Activated CD4-positive, alpha-beta memory T cell treated with anti-CD3 and anti-CD28 coated beads, Interleukin-2, amount 10 ng/mL, durations not matched to agents 7 days and 5 days (primary cell): ENCODE data around the gene POC1B. TPM values are rescaled to one million over a fixed set of nuclear protein-coding genes. Genes with fewer than 3 reads are reported as not detected.

Experiments used
- CTCF ChIA-PET: fragments of 350-600 bp; sonication (Branson Sonifier 250); formaldehyde crosslinking; loops from one replicate; lab custom pipeline; 2021; ENCODE audit warnings: antibody characterized with exemption, inconsistent platforms; lab: Charles Lee
- POLR2A ChIA-PET: fragments of 350-600 bp; sonication (Branson Sonifier 250); formaldehyde crosslinking; loops from one replicate; lab custom pipeline; 2021; ENCODE audit warnings: antibody characterized with exemption; lab: Charles Lee
- DNase-seq: peaks from one replicate; pipeline ENCODE4 v3.0.0-alpha.2; 2020
- H3K27ac Mint-ChIP-seq: one replicate; pipeline ENCODE4 v1.8.0; 2021; ENCODE audit warnings: mild to moderate bottlenecking, mixed read lengths
- H3K27me3 Mint-ChIP-seq: one replicate; pipeline ENCODE4 v1.8.0; 2021; ENCODE audit warnings: mixed read lengths
- H3K36me3 Mint-ChIP-seq: one replicate; pipeline ENCODE4 v1.8.0; 2021; ENCODE audit warnings: low read depth, mixed read lengths
- H3K4me1 Mint-ChIP-seq: one replicate; pipeline ENCODE4 v1.8.0; 2021; ENCODE audit warnings: mixed read lengths
- H3K4me3 Mint-ChIP-seq: one replicate; pipeline ENCODE4 v1.8.0; 2021; ENCODE audit warnings: mild to moderate bottlenecking, mixed read lengths
- H3K9me3 Mint-ChIP-seq: one replicate; pipeline ENCODE4 v1.8.0; 2021; ENCODE audit warnings: mixed read lengths
- total RNA-seq, 2 experiments: library from RNA; stranded (reverse); gene quantifications; one replicate each; pipeline ENCODE4 v1.2.3, GENCODE V29; 2021

POC1B gene
- total RNA-seq, 2 experiments from 2014 or later, result 56.8 to 58.6 TPM

- Mint-ChIP-seq H3K4me1 (peaks cover 41% of the 10 kb centered on the region), H3K27me3 (no peaks in the 10 kb centered on the region), H3K27ac (no peak overlapping the region), H3K36me3 (peaks cover 15% of the 10 kb centered on the region), H3K4me3 (no peak overlapping the region), H3K9me3 (no peaks in the 10 kb centered on the region)
- POLR2A ChIA-PET, result interaction anchor here (4.7 to 4.9 kb wide), 2 partner anchors 60 to 510 kb away, joined by 22 to 111 read pairs; no protein-coding TSS in a partner anchor
- CTCF ChIA-PET, result interaction anchor here (1.6 to 11.2 kb wide), 8 partner anchors 40 to 518 kb away, joined by 3 to 209 read pairs (median 8); partner anchors contain the start of gene DUSP6
- no peak for DNase-seq
These were observed 2.6 kb upstream of the POC1B start for GRCh38 chr12:89528434-89528833.

DNA sequence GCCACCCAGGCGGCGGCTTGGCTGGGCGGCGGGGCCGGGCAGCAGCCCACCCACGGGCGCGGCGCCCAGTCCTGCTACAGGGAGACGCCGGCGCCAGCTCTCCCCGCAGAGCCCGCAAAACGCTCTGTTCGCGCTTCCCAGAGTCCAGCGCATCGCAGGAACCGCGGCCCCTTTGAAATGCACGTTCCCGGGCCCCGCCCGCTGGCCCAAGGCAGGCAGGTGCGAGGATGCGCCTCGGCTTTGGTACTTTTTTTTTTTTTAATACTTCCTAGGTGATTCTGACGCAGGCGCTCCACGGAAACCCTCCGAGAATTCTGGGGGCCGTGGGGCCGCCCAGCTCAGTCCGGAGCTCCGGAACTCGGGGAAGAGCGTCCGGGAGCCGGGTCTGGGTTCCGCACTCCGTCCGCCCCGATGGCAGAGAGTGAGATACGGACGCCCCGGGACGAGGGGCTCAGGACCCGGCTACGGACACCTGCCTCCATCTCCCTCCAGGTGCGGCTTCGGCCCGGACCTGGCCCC lies 483 bp downstream of the POC1B start:
- peaks cover 68% of the 10 kb centered on the region for H3K4me1 Mint-ChIP-seq
- H3K36me3 Mint-ChIP-seq, result peaks cover 43% of the 10 kb centered on the region
- H3K9me3 Mint-ChIP-seq, result no peaks in the 10 kb centered on the region
- ChIA-PET POLR2A (interaction anchor here (0.6 to 5.0 kb wide), 18 partner anchors 11 to 507 kb away, joined by 3 to 111 read pairs (median 11); partner anchors contain the start of genes ATP2B1 and DUSP6), CTCF (interaction anchor here (0.6 to 11.2 kb wide), 12 partner anchors 8 to 511 kb away, joined by 3 to 209 read pairs (median 6); partner anchors contain the start of gene DUSP6)
- peak overlapping the region; percentile 94 for H3K27ac Mint-ChIP-seq
- peak; percentile 54 for DNase-seq
- no peaks in the 10 kb centered on the region for H3K27me3 Mint-ChIP-seq
- H3K4me3 Mint-ChIP-seq, result peak overlapping the region; percentile 90

GRCh38 chr12:89524541-89525304 lies 1.1 kb downstream of the POC1B start, which contains the start of gene GALNT4:
TSS of gene GALNT4 (minus strand) at chr12:89524796. CDS start at chr12:89524549, 247 bp downstream.
- ChIA-PET POLR2A (interaction anchor here (0.6 to 5.0 kb wide), 17 partner anchors 10 to 506 kb away, joined by 3 to 111 read pairs (median 12); partner anchors contain the start of genes ATP2B1 and DUSP6), CTCF (interaction anchor here (0.5 to 11.2 kb wide), 22 partner anchors 9 to 510 kb away, joined by 3 to 209 read pairs (median 4); partner anchors contain the start of gene DUSP6)
- Mint-ChIP-seq H3K27ac (peak within 1 kb of the TSS; percentile 94), H3K4me3 (peak within 1 kb of the TSS; percentile 90), H3K36me3 (peaks cover 45% of the 10 kb centered on the region), H3K9me3 (no peaks in the 10 kb centered on the region), H3K27me3 (no peaks in the 10 kb centered on the region), H3K4me1 (peaks cover 69% of the 10 kb centered on the region)
- DNase-seq, result peak; percentile 84

GRCh38 chr12:89523843-89524540 lies 1.9 kb downstream of the POC1B start:
- CTCF ChIA-PET, result interaction anchor here (0.5 to 11.2 kb wide), 18 partner anchors 12 to 509 kb away, joined by 3 to 209 read pairs (median 4); partner anchors contain the start of gene DUSP6
- H3K4me3 Mint-ChIP-seq, result peak overlapping the region; percentile 90
- peak overlapping the region; percentile 92 for H3K27ac Mint-ChIP-seq
- H3K36me3 Mint-ChIP-seq, result peaks cover 47% of the 10 kb centered on the region
- H3K27me3 Mint-ChIP-seq, result no peaks in the 10 kb centered on the region
- no peaks in the 10 kb centered on the region for H3K9me3 Mint-ChIP-seq
- POLR2A ChIA-PET, result interaction anchor here (1.2 to 5.0 kb wide), 14 partner anchors 9 to 505 kb away, joined by 3 to 111 read pairs (median 12); partner anchors contain the start of genes ATP2B1 and DUSP6
- H3K4me1 Mint-ChIP-seq, result peaks cover 66% of the 10 kb centered on the region
- DNase-seq, result no peak

- CTCF ChIA-PET, result interaction anchor here (1.6 to 11.2 kb wide), 6 partner anchors 10 to 505 kb away, joined by 4 to 209 read pairs (median 35); no protein-coding TSS in a partner anchor
- POLR2A ChIA-PET, result interaction anchor here (1.2 to 5.0 kb wide), 6 partner anchors 46 to 173 kb away, joined by 3 to 64 read pairs (median 6); partner anchors contain the start of gene DUSP6
- H3K4me3 Mint-ChIP-seq, result peak overlapping the region; percentile 90
- H3K36me3 Mint-ChIP-seq, result peaks cover 50% of the 10 kb centered on the region
- no peak for DNase-seq
- peaks cover 68% of the 10 kb centered on the region for H3K4me1 Mint-ChIP-seq
- H3K27ac Mint-ChIP-seq, result peak overlapping the region; percentile 92
- H3K27me3 Mint-ChIP-seq, result no peaks in the 10 kb centered on the region
- H3K9me3 Mint-ChIP-seq, result no peaks in the 10 kb centered on the region
These were observed 2.5 kb downstream of the POC1B start for GRCh38 chr12:89523393-89523792.

GRCh38 chr12:89521364-89522223 lies 4.3 kb downstream of the POC1B start:
- no peaks in the 10 kb centered on the region for H3K9me3 Mint-ChIP-seq
- H3K4me1 Mint-ChIP-seq, result peaks cover 57% of the 10 kb centered on the region
- H3K27ac Mint-ChIP-seq, result peak overlapping the region; percentile 45
- POLR2A ChIA-PET, result interaction anchor here (0.7 to 2.8 kb wide), 11 partner anchors 14 to 189 kb away, joined by 3 to 16 read pairs (median 4); partner anchors contain the start of gene DUSP6
- H3K4me3 Mint-ChIP-seq, result peak overlapping the region; percentile 90
- H3K27me3 Mint-ChIP-seq, result no peaks in the 10 kb centered on the region
- DNase-seq, result no peak
- CTCF ChIA-PET, result interaction anchor here (1.8 to 11.2 kb wide), 5 partner anchors 8 to 503 kb away, joined by 4 to 209 read pairs (median 58); no protein-coding TSS in a partner anchor
- H3K36me3 Mint-ChIP-seq, result peaks cover 54% of the 10 kb centered on the region

- Mint-ChIP-seq H3K27ac (no peak overlapping the region), H3K27me3 (no peaks in the 10 kb centered on the region), H3K4me1 (peaks cover 39% of the 10 kb centered on the region), H3K9me3 (no peaks in the 10 kb centered on the region), H3K4me3 (no peak overlapping the region), H3K36me3 (peaks cover 35% of the 10 kb centered on the region)
- CTCF ChIA-PET, result no interaction called here
- POLR2A ChIA-PET, result no interaction called here
- DNase-seq, result no peak
These were observed 8.1 kb downstream of the POC1B start for GRCh38 chr12:89517720-89518119.

- H3K4me3 Mint-ChIP-seq, result no peak overlapping the region
- CTCF ChIA-PET, result interaction anchor here (1.2 kb wide), 1 partner anchor 23 kb away, joined by 3 read pairs; no protein-coding TSS in a partner anchor
- H3K9me3 Mint-ChIP-seq, result no peaks in the 10 kb centered on the region
- no peak overlapping the region for H3K27ac Mint-ChIP-seq
- H3K4me1 Mint-ChIP-seq, result peaks cover 28% of the 10 kb centered on the region
- no peak for DNase-seq
- H3K36me3 Mint-ChIP-seq, result peaks cover 29% of the 10 kb centered on the region
- POLR2A ChIA-PET, result interaction anchor here (1.4 kb wide), 1 partner anchor 42 kb away, joined by 3 read pairs; no protein-coding TSS in a partner anchor
- H3K27me3 Mint-ChIP-seq, result no peaks in the 10 kb centered on the region
These were observed 9.2 kb downstream of the POC1B start for GRCh38 chr12:89516633-89517032.

GRCh38 chr12:89514751-89515150 lies 11.1 kb downstream of the POC1B start:
- DNase-seq, result no peak
- H3K27ac Mint-ChIP-seq, result no peak overlapping the region
- no peaks in the 10 kb centered on the region for H3K9me3 Mint-ChIP-seq
- H3K36me3 Mint-ChIP-seq, result peaks cover 23% of the 10 kb centered on the region
- H3K4me1 Mint-ChIP-seq, result peaks cover 21% of the 10 kb centered on the region
- no peaks in the 10 kb centered on the region for H3K27me3 Mint-ChIP-seq
- H3K4me3 Mint-ChIP-seq, result no peak overlapping the region
- ChIA-PET POLR2A (interaction anchor here (1.7 kb wide), 1 partner anchor 11 kb away, joined by 6 read pairs; the partner anchor contains the start of genes GALNT4 and POC1B), CTCF (interaction anchor here (1.6 kb wide), 1 partner anchor 497 kb away, joined by 3 read pairs; no protein-coding TSS in a partner anchor)

GRCh38 chr12:89513544-89513943 lies 12.3 kb downstream of the POC1B start:
- Mint-ChIP-seq H3K27ac (no peak overlapping the region), H3K9me3 (no peaks in the 10 kb centered on the region), H3K36me3 (peaks cover 20% of the 10 kb centered on the region), H3K4me1 (peaks cover 13% of the 10 kb centered on the region), H3K4me3 (no peak overlapping the region), H3K27me3 (no peaks in the 10 kb centered on the region)
- CTCF ChIA-PET, result interaction anchor here (0.7 to 1.7 kb wide), 4 partner anchors 9 to 496 kb away, joined by 3 to 12 read pairs (median 4); no protein-coding TSS in a partner anchor
- POLR2A ChIA-PET, result interaction anchor here (1.1 to 1.7 kb wide), 2 partner anchors 12 to 43 kb away, joined by 3 to 6 read pairs; partner anchors contain the start of genes GALNT4 and POC1B
- DNase-seq, result no peak
